Smooth muscle cell (in vitro differentiated cells): Measurements from ENCODE around the gene TMTC2. TPM values are rescaled to one million over a fixed set of nuclear protein-coding genes. Genes with fewer than 3 reads are reported as not detected.

Experiments
- DNase-seq: peaks from one replicate; lab custom pipeline; 2025; ENCODE audit not compliant: unreplicated experiment; lab: John Stamatoyannopoulos, UW
- H2AFZ ChIP-seq: fragments of 200-600 bp; sonication (generic); 2 replicates; pipeline ENCODE4 v1.6.0; 2016; ENCODE audit warnings: antibody characterized with exemption, low read depth, mild to moderate bottlenecking
- H3F3A ChIP-seq: fragments of 200-600 bp; sonication (generic); 2 replicates; pipeline ENCODE4 v1.6.0; 2017; ENCODE audit warnings: antibody characterized with exemption, low read depth
- H3K27ac ChIP-seq: fragments of 200-600 bp; sonication (generic); 2 replicates; pipeline ENCODE4 v1.5.1; 2016; ENCODE audit warnings: low read depth, mild to moderate bottlenecking
- H3K27me3 ChIP-seq: fragments of 200-600 bp; sonication (generic); 2 replicates; pipeline ENCODE4 v1.6.1; 2016; ENCODE audit warnings: low read depth, mild to moderate bottlenecking
- H3K36me3 ChIP-seq: fragments of 200-600 bp; sonication (generic); 2 replicates; pipeline ENCODE4 v1.5.1; 2016; ENCODE audit warnings: low read depth
- H3K4me1 ChIP-seq: fragments of 200-600 bp; sonication (generic); 2 replicates; pipeline ENCODE4 v1.5.1; 2016; ENCODE audit warnings: low read depth
- H3K4me2 ChIP-seq: fragments of 200-600 bp; sonication (generic); 2 replicates; pipeline ENCODE4 v1.6.0; 2016; ENCODE audit warnings: mild to moderate bottlenecking
- H3K4me3 ChIP-seq: fragments of 200-600 bp; sonication (generic); 2 replicates; pipeline ENCODE4 v1.5.1; 2016; ENCODE audit warnings: mild to moderate bottlenecking
- H3K79me2 ChIP-seq: fragments of 200-600 bp; sonication (generic); 2 replicates; pipeline ENCODE4 v1.6.0; 2016; ENCODE audit warnings: low read depth, mild to moderate bottlenecking
- H3K9ac ChIP-seq: fragments of 200-600 bp; sonication (generic); 2 replicates; pipeline ENCODE4 v1.6.0; 2016; ENCODE audit warnings: low read depth
- H3K9me3 ChIP-seq: fragments of 200-600 bp; sonication (generic); replicated peaks from 2 replicates; pipeline ENCODE4 v1.5.1; 2016; ENCODE audit warnings: low read depth
- H4K20me1 ChIP-seq: fragments of 200-600 bp; sonication (generic); 2 replicates; pipeline ENCODE4 v1.6.0; 2016; ENCODE audit warnings: low read depth
- CTCF ChIP-seq: fragments of 200-600 bp; sonication (generic); IDR thresholded peaks from 2 replicates; pipeline ENCODE4 v1.5.1; 2017; ENCODE audit warnings: borderline replicate concordance, mild to moderate bottlenecking, antibody characterized with exemption; ENCODE audit not compliant: insufficient read depth, poor library complexity, severe bottlenecking
- WGBS: methylation state at CpG from one replicate; pipeline ENCODE4 v1.1.7; 2016; ENCODE audit warnings: low lambda C conversion rate; 5-methylcytosine and 5-hydroxymethylcytosine counted together
- polyA plus RNA-seq: library from polyadenylated mRNA; unstranded; fragments of >200 nt; fragmentation: Nextera tagmentation; extraction: Ambion mirVana; gene quantifications from 2 replicates; pipeline ENCODE4 v1.2.1, GENCODE V29; 2016
- total RNA-seq: library from RNA; depleted of rRNA; stranded (reverse); fragments of >200 nt; gene quantifications from 2 replicates; pipeline ENCODE4 v1.2.3, GENCODE V29; 2014

Gene TMTC2
- total and polyA plus RNA-seq, 2 experiments from 2014 or later: 0.71 to 10.6 TPM

- 89% methylated on average over 3 of the region's 3 CpGs for WGBS
Observed at GRCh38 chr12:82973592-82973991, 286.9 kb downstream of the TMTC2 start.

GRCh38 chr12:82981150-82981549 is 294.4 kb downstream of the TMTC2 start:
- 77% methylated on average over 1 of the region's 1 CpG for WGBS

More at GRCh38 chr12:82973592-82973991, 286.9 kb downstream of the TMTC2 start:
- H2AFZ ChIP-seq: no peak overlapping the region
- H4K20me1 ChIP-seq: no peaks in the 10 kb centered on the region
- no peaks in the 10 kb centered on the region for H3K9me3 ChIP-seq
- no peaks in the 10 kb centered on the region for H3K27me3 ChIP-seq
- no peaks in the 10 kb centered on the region for H3K79me2 ChIP-seq
- no peaks in the 10 kb centered on the region for H3F3A ChIP-seq
- no peak overlapping the region for H3K4me3 ChIP-seq
- H3K4me2 ChIP-seq: no peak overlapping the region
- TF ChIP-seq CTCF: no peak
- no peak for DNase-seq
- H3K9ac ChIP-seq: no peak overlapping the region
- no peaks in the 10 kb centered on the region for H3K36me3 ChIP-seq
- no peaks in the 10 kb centered on the region for H3K4me1 ChIP-seq
- no peak overlapping the region for H3K27ac ChIP-seq

GRCh38 chr12:82994117-82994516 is 307.4 kb downstream of the TMTC2 start:
- Histone ChIP-seq H3K27ac (no peak overlapping the region), H3F3A (no peaks in the 10 kb centered on the region), H3K9me3 (no peaks in the 10 kb centered on the region), H3K27me3 (no peaks in the 10 kb centered on the region), H3K4me3 (no peak overlapping the region), H3K4me1 (no peaks in the 10 kb centered on the region), H3K36me3 (no peaks in the 10 kb centered on the region), H4K20me1 (no peaks in the 10 kb centered on the region), H3K4me2 (no peak overlapping the region), H2AFZ (no peak overlapping the region), H3K79me2 (no peaks in the 10 kb centered on the region), H3K9ac (no peak overlapping the region)
- DNase-seq: no peak
- WGBS: 96% methylated on average over 12 of the region's 12 CpGs
- no peak for TF ChIP-seq CTCF

More at GRCh38 chr12:82981150-82981549, 294.4 kb downstream of the TMTC2 start:
- TF ChIP-seq CTCF: no peak
- Histone ChIP-seq H3K4me3 (no peak overlapping the region), H4K20me1 (no peaks in the 10 kb centered on the region), H3F3A (no peaks in the 10 kb centered on the region), H3K9me3 (no peaks in the 10 kb centered on the region), H3K36me3 (no peaks in the 10 kb centered on the region), H2AFZ (no peak overlapping the region), H3K9ac (no peak overlapping the region), H3K27me3 (no peaks in the 10 kb centered on the region), H3K79me2 (no peaks in the 10 kb centered on the region), H3K4me2 (no peak overlapping the region), H3K27ac (no peak overlapping the region), H3K4me1 (no peaks in the 10 kb centered on the region)
- no peak for DNase-seq

- Histone ChIP-seq H3K79me2 (no peaks in the 10 kb centered on the region), H3K27me3 (no peaks in the 10 kb centered on the region), H2AFZ (no peak overlapping the region), H4K20me1 (no peaks in the 10 kb centered on the region), H3K9ac (no peak overlapping the region), H3K9me3 (no peaks in the 10 kb centered on the region), H3K36me3 (no peaks in the 10 kb centered on the region), H3K4me1 (no peaks in the 10 kb centered on the region), H3K4me2 (no peak overlapping the region), H3K4me3 (no peak overlapping the region), H3K27ac (no peak overlapping the region), H3F3A (no peaks in the 10 kb centered on the region)
- DNase-seq: no peak
- no peak for TF ChIP-seq CTCF
Observed at GRCh38 chr12:82996168-82996812, 309.6 kb downstream of the TMTC2 start.
